Measurements from ENCODE around the gene FMR1. TPM values are rescaled to one million over a fixed set of nuclear protein-coding genes. Genes with fewer than 3 reads are reported as not detected.

The FMR1 gene
- total RNA-seq, 1 donor from 2014 or later: 51.2 TPM

GRCh38 chrX:147910607-147911006 lies 1.1 kb upstream of the FMR1 start:
- DNase-seq: no peak
- no peak for TF ChIP-seq CTCF (IDR thresholded peaks at IDR 0.05)
- H3K4me3 ChIP-seq: no peak overlapping the region
- no peaks in the 10 kb centered on the region for H3K4me1 ChIP-seq
- no peak for ATAC-seq
- no peaks in the 10 kb centered on the region for H3K9me3 ChIP-seq
- no peak overlapping the region for H3K27ac ChIP-seq
- intact Hi-C loops (cut with DNase I): no loop called here
- H3K27me3 ChIP-seq: no peaks in the 10 kb centered on the region
- H3K36me3 ChIP-seq: no peaks in the 10 kb centered on the region

- Histone ChIP-seq H3K27ac (peak overlapping the region; percentile 89), H3K4me1 (no peaks in the 10 kb centered on the region), H3K36me3 (no peaks in the 10 kb centered on the region), H3K27me3 (no peaks in the 10 kb centered on the region), H3K4me3 (peak overlapping the region; percentile 73), H3K9me3 (no peaks in the 10 kb centered on the region)
- intact Hi-C loops (cut with DNase I): no loop called here
- ATAC-seq (peak; percentile 47), DNase-seq (peak; percentile 68)
- TF ChIP-seq CTCF (IDR thresholded peaks at IDR 0.05): no peak
Observed at GRCh38 chrX:147912093-147912801, 528 bp downstream of the FMR1 start.

- no peak for TF ChIP-seq CTCF (IDR thresholded peaks at IDR 0.05)
- Histone ChIP-seq H3K4me3 (peak overlapping the region; percentile 73), H3K36me3 (no peaks in the 10 kb centered on the region), H3K27ac (no peak overlapping the region), H3K27me3 (no peaks in the 10 kb centered on the region), H3K9me3 (no peaks in the 10 kb centered on the region), H3K4me1 (no peaks in the 10 kb centered on the region)
- intact Hi-C loops (cut with DNase I): no loop called here
- DNase-seq (no peak), ATAC-seq (no peak)
Observed at GRCh38 chrX:147913570-147913969, 1.9 kb downstream of the FMR1 start.

- DNase-seq: no peak
- Histone ChIP-seq H3K9me3 (no peaks in the 10 kb centered on the region), H3K4me1 (no peaks in the 10 kb centered on the region), H3K36me3 (no peaks in the 10 kb centered on the region), H3K4me3 (no peak overlapping the region), H3K27ac (no peak overlapping the region), H3K27me3 (no peaks in the 10 kb centered on the region)
- no peak for ATAC-seq
- no peak for TF ChIP-seq CTCF (IDR thresholded peaks at IDR 0.05)
- intact Hi-C loops (cut with DNase I): no loop called here
Observed at GRCh38 chrX:147914591-147914990, 2.9 kb downstream of the FMR1 start.

- no peaks in the 10 kb centered on the region for H3K9me3 ChIP-seq
- H3K4me3 ChIP-seq: no peak overlapping the region
- no peaks in the 10 kb centered on the region for H3K4me1 ChIP-seq
- DNase-seq (no peak), ATAC-seq (no peak)
- no peaks in the 10 kb centered on the region for H3K36me3 ChIP-seq
- H3K27me3 ChIP-seq: no peaks in the 10 kb centered on the region
- intact Hi-C loops (cut with DNase I): no loop called here
- no peak overlapping the region for H3K27ac ChIP-seq
- no peak for TF ChIP-seq CTCF (IDR thresholded peaks at IDR 0.05)
Observed at GRCh38 chrX:147916375-147916968, 4.8 kb downstream of the FMR1 start.
